GM18951 (cell line): ENCODE results near the gene CAV2.

Source experiments
- POLR2A ChIP-seq: IDR thresholded peaks from 4 replicates; pipeline ENCODE4 v1.6.1; 2011; ENCODE audit warnings: mild to moderate bottlenecking; ENCODE audit not compliant: insufficient read length, insufficient read depth; ENCODE audit errors: extremely low read depth
- in situ Hi-C: fragments of 300-500 bp; cut with MboI; formaldehyde crosslinking; loops from one replicate; pipeline ENCODE4 v1.12.0; 2022; ENCODE audit warnings: low sequenced_read_pairs, mixed read lengths, inconsistent platforms; ENCODE audit not compliant: unreplicated experiment

CAV2 gene

DNA sequence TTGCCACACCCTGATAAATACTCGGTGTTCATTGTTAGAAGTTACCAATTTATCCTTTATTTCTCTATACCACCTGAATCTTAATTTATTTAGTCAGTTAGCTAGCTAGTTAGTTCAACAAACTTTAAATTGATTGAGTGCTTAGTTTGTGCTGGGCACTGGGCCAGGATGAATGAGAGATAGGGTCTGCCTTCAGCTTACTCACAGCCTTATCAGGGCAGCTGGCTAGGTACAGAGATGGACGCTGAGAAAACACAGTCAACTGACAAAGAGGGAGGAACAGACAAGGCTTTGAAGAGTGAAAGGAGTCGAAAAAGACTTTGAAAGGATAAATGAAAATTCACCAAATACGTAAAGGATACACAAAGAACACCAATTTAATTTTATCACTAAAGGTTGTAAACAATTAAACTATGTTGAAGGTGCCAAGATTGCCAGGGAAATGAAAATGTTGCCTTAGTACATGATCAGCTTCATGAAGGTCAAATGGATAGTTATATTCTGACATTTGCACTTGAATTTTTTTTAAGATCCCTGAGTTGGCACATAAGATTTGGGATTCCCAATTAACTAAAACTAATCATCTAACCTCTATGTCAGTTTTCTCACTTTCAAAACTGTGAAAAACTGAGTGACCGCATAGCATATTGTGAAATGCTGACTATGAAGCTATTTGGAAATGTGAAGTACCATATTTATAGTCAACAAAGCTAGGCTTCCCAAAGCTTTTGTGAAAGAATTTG, 2.1 kb downstream of the CAV2 start:
- no peak for TF ChIP-seq POLR2A
- in situ Hi-C loops = no loop called here

DNA sequence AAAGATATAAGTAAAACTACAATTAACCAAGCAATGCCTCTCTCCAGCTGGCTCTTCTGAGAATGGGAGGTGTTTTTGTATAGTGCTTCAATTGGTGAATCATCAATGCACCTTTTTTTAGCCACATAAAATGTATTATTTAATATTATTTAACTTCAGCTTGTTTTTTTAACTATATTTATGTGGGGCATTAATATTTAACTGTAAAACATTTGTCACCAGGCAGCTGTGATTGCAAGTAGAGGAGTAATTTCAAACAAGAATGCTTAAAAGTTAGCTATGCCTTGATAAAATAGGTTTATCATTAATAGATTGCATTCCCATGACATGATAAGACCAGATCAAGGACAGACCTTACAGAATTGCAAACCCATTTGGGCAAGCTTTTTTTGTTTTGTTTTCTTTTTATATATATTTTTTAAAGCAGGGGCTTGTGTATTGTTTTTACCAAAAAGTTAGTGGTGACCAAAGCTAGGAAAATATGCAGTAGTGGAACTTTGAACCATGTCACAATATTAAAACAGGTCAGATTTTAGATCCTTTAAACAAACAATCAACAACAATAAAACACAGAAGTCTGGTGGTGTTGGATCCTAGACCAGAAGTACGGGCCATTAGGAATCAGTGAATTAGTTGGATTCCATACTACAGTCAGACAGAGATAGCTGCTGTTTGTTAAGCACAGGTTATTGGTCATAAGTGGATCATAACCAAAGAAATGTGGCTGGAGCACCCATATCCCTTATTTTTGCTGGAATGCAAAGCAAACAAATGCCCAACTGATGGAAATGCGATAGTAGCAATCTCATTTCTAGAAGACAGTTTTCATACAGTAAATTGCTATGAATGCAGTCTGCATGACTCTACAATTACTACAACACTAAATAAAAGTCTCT, 2.9 kb downstream of the CAV2 start:
- in situ Hi-C loops = no loop called here
- no peak for TF ChIP-seq POLR2A

DNA sequence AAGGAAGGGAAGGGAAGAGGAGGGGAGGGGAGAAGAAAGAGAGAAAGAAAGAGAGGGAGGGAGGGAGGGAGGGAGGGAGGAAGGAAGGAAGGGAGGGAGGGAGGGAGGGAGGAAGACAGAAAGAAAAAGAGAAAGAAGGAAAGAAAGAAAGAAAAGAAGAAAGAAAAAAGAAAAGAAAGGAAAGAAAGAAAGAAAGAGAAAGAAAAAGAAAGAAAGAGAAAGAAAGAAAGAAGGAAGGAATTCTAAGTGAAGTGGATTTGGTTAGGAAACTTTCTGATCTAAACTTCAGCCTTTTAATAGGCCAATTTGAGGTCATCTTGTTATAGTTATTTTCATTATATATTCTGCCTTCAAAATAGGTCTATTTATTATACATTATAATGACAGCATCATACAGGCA, 4.3 kb downstream of the CAV2 start:
- no peak for TF ChIP-seq POLR2A
- in situ Hi-C loops = no loop called here

DNA sequence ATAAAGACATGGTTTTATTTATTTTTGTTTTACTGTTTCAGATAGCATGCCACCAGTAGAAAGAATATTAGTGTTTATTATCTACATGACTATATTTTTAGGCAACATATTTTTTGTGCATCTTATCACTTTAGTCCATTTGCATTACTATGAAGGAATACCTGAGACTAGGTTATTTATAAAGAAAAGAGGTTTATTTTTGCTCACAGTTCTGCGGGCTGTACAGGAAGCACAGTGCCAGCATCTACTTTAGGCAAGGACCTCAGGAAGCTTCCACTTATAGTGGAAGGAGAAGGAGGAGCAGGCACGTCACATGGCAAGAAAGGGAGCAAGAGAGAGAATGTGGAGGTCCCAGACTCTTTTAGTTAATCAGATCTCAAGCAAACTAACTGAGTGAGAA, 5.7 kb downstream of the CAV2 start:
- no peak for TF ChIP-seq POLR2A
- in situ Hi-C loops = no loop called here

DNA sequence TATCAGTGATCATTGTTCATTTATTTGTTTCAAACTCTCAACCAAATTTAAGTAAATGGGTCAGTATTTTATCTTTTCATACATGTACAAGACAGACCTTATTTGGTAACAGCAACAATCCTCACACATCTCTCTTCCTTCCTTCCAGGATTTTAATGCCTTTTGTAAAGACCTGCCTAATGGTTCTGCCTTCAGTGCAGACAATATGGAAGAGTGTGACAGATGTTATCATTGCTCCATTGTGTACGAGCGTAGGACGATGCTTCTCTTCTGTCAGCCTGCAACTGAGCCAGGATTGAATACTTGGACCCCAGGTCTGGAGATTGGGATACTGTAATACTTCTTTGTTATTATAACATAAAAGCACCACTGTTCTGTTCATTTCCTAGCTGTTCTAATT, 6.3 kb downstream of the CAV2 start:
- TF ChIP-seq POLR2A = no peak
- in situ Hi-C loops = no loop called here

DNA sequence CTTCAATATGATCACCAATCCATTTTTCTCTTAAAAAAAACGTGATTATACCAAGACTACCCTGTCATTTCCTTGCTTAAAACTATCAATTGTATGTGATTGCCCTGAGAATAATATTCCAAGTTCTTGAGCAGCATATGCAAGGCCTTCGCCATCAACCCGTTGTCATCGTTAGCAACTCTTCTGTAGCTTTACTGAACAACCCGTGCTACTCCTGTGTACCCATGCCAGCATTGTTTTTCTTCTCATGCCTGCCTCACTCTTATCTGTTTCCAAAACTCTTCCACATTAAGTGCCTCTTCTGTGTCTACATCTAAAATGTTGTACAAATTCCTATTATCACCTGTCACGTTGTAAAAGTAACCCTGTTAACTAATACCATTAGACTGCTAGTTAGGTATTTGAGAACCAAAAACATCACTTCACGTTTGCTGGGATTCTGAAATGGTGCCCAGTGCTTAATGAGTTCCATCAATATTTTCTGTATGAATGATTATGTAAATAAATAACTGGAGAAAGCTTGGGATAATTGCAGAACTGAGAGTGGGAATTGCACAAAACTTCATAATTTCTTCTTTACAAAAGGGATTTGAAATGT, 10.5 kb downstream of the CAV2 start:
- TF ChIP-seq POLR2A = no peak

DNA sequence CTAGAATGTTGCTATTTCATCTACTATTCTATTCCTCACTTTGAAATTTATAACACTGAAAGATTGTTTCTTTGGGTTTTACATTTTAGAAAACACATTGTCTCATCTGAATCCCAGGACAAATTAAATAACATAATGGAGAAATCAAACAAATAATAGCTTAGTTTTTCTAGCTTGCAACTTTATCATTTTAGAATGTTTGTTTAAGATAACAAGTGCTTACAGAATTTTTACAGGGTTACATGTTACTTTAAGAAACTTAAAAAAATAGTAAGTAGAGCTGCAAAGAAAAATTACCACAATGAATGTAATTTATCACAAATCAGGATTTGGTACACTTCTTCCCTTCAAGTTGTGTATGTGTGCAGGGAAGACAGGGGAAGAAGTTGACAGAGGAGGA, 11.3 kb downstream of the CAV2 start:
- no peak for TF ChIP-seq POLR2A

More for the DNA sequence above, 10.5 kb downstream of the CAV2 start:
- in situ Hi-C loops = no loop called here

DNA sequence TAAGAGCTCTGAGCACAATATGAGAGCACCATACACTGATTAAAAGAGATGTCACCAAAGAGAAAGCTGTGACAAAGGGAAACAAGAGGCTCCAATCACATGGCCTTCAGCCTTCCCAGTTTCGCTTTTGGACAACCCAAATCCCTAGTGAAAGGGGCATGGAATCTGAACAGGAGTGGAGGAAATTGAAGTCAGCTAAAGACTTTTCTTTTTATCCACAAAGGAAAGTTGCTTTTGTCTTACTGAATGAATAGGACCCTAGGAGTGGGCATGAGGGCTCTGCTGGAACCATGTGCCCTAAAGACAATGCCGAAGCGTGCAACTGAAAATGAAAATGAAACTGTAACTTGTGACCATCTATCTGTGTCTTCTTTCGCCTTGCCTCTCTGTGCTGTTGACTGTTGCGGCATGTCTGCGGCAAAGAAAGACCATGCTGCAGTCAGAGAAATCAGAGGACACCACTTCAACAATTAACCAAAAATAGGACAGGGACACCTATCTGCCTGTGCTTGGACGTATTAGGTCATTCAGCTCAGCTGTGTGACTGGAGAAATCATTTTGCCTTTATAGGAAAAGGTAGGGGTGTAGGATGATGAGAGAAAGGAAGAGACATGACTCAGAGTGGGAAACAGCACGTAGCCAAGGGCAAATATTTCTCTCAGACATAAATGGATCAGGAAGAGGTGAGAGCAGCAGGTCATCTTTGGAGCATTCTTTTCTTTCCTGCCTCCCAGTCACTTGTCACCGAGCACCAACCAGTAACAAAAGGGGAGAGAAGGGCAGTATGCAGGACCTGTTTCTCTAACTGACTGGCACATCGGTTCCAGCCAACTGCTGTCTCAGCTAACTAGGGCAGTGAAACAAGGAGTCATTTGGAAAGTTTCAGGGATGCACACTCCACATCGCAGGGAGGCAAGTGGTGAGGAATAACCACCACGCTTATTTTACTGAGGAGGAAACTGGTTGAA, 12.3 kb downstream of the CAV2 start:
- in situ Hi-C loops = no loop called here
- TF ChIP-seq POLR2A = no peak

More for the DNA sequence above, 11.3 kb downstream of the CAV2 start:
- in situ Hi-C loops = no loop called here

DNA sequence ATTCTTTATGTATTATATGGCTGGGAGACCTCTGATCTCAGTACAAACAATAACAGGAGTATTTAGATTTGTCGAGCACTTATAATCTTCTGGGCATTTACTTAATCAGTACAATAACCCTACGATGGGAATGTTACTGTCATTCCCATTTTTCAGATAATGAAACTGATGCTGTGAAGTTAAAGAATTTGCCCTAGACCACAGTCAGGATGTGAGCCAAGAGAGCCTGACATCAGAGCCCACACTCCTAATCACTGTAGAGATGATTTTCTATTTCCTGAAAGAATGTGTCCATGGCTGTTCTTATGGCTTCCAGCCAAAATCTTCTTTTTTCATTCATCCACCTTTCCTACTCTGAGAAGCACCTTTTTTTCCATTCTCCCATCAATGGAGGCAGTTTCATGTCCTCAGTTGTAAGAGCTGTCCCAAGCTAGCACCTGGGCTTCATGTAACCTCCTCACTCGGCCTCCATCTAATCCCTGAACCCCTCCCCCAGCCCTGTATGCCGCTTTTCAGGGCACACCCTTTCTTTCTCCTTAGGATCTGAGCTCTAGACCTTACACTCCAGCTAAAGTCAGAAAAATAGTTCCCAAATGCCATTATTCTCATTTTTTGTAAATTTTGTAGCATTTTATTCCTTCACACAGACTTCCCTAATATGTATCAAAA, 13.1 kb downstream of the CAV2 start:
- no peak for TF ChIP-seq POLR2A
- in situ Hi-C loops = no loop called here

DNA sequence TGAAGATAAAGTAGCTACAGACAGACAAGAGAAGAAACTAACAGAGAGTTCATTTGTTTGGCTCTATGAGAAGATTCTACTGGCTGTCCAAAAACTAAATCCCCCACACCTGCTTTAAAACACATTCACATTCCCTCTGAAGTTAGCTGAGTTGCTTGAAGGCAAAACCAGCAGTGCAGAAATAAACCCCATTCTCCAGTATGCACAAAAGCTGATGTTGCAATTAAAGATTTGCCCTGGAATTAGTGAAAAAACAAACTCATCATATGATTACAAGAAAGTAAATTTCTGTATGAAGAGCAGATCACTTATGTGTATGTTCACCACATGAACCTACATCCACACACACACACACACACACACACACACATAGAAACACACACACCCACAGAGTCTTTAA, 16.0 kb downstream of the CAV2 start:
- no peak for TF ChIP-seq POLR2A
- in situ Hi-C loops = no loop called here

DNA sequence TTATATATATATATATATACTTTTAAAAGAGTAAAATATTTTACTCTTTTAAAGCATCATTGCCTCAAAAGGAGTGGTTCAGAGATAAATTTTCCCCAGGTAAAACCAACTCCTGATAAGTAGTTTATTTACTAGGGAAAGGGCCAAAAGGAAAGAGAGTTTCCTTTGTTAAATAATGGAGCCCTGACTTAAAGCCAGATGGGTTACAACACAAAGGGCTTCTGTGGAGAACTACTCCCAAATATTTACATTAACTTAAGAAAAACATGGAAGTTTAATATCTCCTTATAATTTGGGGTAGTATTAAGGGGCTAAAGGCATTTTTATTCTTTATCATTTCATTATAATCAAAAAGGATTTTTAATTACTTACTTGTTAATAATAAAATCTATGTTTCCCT, 16.8 kb downstream of the CAV2 start:
- in situ Hi-C loops = no loop called here
- TF ChIP-seq POLR2A = no peak

DNA sequence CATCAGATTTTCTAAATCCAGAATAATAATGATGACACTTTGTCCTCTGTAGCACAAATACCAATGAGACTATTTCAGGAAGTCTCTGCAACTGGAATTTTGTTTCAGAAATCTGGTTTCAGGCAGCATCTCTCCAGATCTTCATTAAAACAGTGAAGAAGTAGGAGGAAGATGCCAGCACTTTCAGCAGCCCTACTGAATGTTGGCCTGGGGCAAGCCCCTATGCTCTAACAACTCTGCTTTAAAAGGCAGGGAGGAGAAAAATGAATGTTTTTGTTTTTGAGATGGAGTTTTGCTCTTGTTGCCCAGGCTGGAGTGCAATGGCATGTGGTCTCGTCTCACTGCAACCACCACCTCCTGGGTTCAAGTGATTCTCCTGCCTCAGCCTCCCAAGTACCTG, 18.1 kb downstream of the CAV2 start:
- in situ Hi-C loops = no loop called here
- TF ChIP-seq POLR2A = no peak
